Nephron progenitor cell (in vitro differentiated cells): Measurements from ENCODE around the gene PPP6C.
"Not testable (repeated sequence)": the region's sequence is repeated elsewhere in the genome, so short reads cannot be mapped to it uniquely, and the experiment has no call there.

Experiments used
- DNase-seq: peaks from one replicate; pipeline ENCODE4 v3.0.0; 2021
- H3K27ac Mint-ChIP-seq: 2 replicates; pipeline ENCODE4 v1.8.0; 2021; ENCODE audit warnings: mild to moderate bottlenecking, moderate library complexity, mixed read lengths
- H3K27me3 Mint-ChIP-seq: 2 replicates; pipeline ENCODE4 v1.8.0; 2021; ENCODE audit warnings: mild to moderate bottlenecking, low read depth, mixed read lengths; ENCODE audit not compliant: poor library complexity
- H3K36me3 Mint-ChIP-seq: 2 replicates; pipeline ENCODE4 v1.8.0; 2021; ENCODE audit warnings: low read depth, mixed read lengths
- H3K4me1 Mint-ChIP-seq: 2 replicates; pipeline ENCODE4 v1.8.0; 2021; ENCODE audit warnings: mixed read lengths
- H3K4me3 Mint-ChIP-seq: 2 replicates; pipeline ENCODE4 v1.8.0; 2021; ENCODE audit warnings: mild to moderate bottlenecking, moderate library complexity, mixed read lengths
- H3K9me3 Mint-ChIP-seq: 2 replicates; pipeline ENCODE4 v1.8.0; 2021; ENCODE audit warnings: mild to moderate bottlenecking, moderate library complexity, mixed read lengths
- CTCF ChIP-seq: fragments of 200-600 bp; sonication (generic); IDR thresholded peaks from 2 replicates; pipeline ENCODE4 v1.5.0; 2021; ENCODE audit warnings: antibody characterized with exemption

PPP6C gene

GRCh38 chr9:125189361-125190289 is at the start of gene PPP6C:
Gene PPP6C (minus strand): TSS chr9:125189803. CDS start chr9:125189718, 85 bp downstream.
- Mint-ChIP-seq H3K4me3 (peak within 1 kb of the TSS; percentile 96), H3K4me1 (peaks cover 26% of the 10 kb centered on the region), H3K9me3 (no peaks in the 10 kb centered on the region), H3K27ac (peak within 1 kb of the TSS; percentile 90), H3K36me3 (no peaks in the 10 kb centered on the region), H3K27me3 (no peaks in the 10 kb centered on the region)
- peak; percentile 44 for TF ChIP-seq CTCF
- peak; percentile 96 for DNase-seq

GRCh38 chr9:125238915-125239446 is 49.4 kb upstream of the PPP6C start:
- H3K36me3 Mint-ChIP-seq = peaks cover 60% of the 10 kb centered on the region
- peaks cover 4% of the 10 kb centered on the region for H3K27me3 Mint-ChIP-seq
- peaks cover 53% of the 10 kb centered on the region for H3K4me1 Mint-ChIP-seq
- H3K4me3 Mint-ChIP-seq = peak overlapping the region; percentile 94
- TF ChIP-seq CTCF = no peak
- H3K27ac Mint-ChIP-seq = peak overlapping the region; percentile 90
- H3K9me3 Mint-ChIP-seq = no peaks in the 10 kb centered on the region
- no peak for DNase-seq

GRCh38 chr9:125238127-125238914 is 48.7 kb upstream of the PPP6C start:
- H3K4me3 Mint-ChIP-seq = peak overlapping the region; percentile 94
- H3K36me3 Mint-ChIP-seq = peaks cover 66% of the 10 kb centered on the region
- peaks cover 4% of the 10 kb centered on the region for H3K27me3 Mint-ChIP-seq
- no peak for DNase-seq
- TF ChIP-seq CTCF = no peak
- H3K27ac Mint-ChIP-seq = peak overlapping the region; percentile 90
- no peaks in the 10 kb centered on the region for H3K9me3 Mint-ChIP-seq
- peaks cover 53% of the 10 kb centered on the region for H3K4me1 Mint-ChIP-seq

GRCh38 chr9:125236520-125237159 is 47.0 kb upstream of the PPP6C start:
- H3K9me3 Mint-ChIP-seq, DNase-seq, H3K27me3 Mint-ChIP-seq: not testable (repeated sequence)
- Mint-ChIP-seq H3K4me1 (peaks cover 47% of the 10 kb centered on the region), H3K4me3 (peak overlapping the region; percentile 94), H3K36me3 (peaks cover 75% of the 10 kb centered on the region), H3K27ac (peak overlapping the region; percentile 2)

GRCh38 chr9:125235804-125236519 is 46.4 kb upstream of the PPP6C start:
- H3K36me3 Mint-ChIP-seq = peaks cover 73% of the 10 kb centered on the region
- no peak for DNase-seq
- peaks cover 1% of the 10 kb centered on the region for H3K27me3 Mint-ChIP-seq
- H3K4me1 Mint-ChIP-seq = peaks cover 45% of the 10 kb centered on the region
- H3K9me3 Mint-ChIP-seq = no peaks in the 10 kb centered on the region
- peak overlapping the region; percentile 94 for H3K4me3 Mint-ChIP-seq
- peak overlapping the region; percentile 68 for H3K27ac Mint-ChIP-seq
- no peak for TF ChIP-seq CTCF

- peaks cover 40% of the 10 kb centered on the region for H3K4me1 Mint-ChIP-seq
- not testable (repeated sequence) for H3K4me3 Mint-ChIP-seq, DNase-seq, H3K27ac Mint-ChIP-seq, H3K27me3 Mint-ChIP-seq, H3K9me3 Mint-ChIP-seq
- peaks cover 63% of the 10 kb centered on the region for H3K36me3 Mint-ChIP-seq
These were observed 44.5 kb upstream of the PPP6C start for GRCh38 chr9:125234099-125234498.
